Measurements from ENCODE around the gene CCDC88A. TPM values are rescaled to one million over a fixed set of nuclear protein-coding genes. Genes with fewer than 3 reads are reported as not detected.

The CCDC88A gene
- total and polyA plus RNA-seq, 2 donors (not counting 3 experiments of a cell fraction or from before 2014, with no cell fraction given): 21.1 to 77.4 TPM

- Histone ChIP-seq H3K4me2 (ENCODE audit: insufficient read depth, low read length) (no peak overlapping the region), H3K36me3 (ENCODE audit: control insufficient read depth in 2 of 2, extremely low read depth in 1 of 2, insufficient read depth in 2 of 2, low read length in 2 of 2) (no peaks in the 10 kb centered on the region), H3K9me1 (replicated peaks; ENCODE audit: control insufficient read depth, extremely low read depth, insufficient read depth, low read length) (peaks cover 2% of the 10 kb centered on the region), H3K9me3 (replicated peaks; ENCODE audit: control insufficient read depth, insufficient read depth, low read length) (no peaks in the 10 kb centered on the region), H2AFZ (ENCODE audit: low read depth, low read length) (no peak overlapping the region), H3K9ac (replicated peaks; ENCODE audit: extremely low read depth, insufficient read depth, low read length) (no peak overlapping the region), H3K27me3 (ENCODE audit: control insufficient read depth in 2 of 2, insufficient read depth in 2 of 2, low read length in 2 of 2) (no peaks in the 10 kb centered on the region), H3K4me1 (ENCODE audit: control insufficient read depth, extremely low read depth, insufficient read depth, low read length) (peaks cover 24% of the 10 kb centered on the region), H4K20me1 (replicated peaks; ENCODE audit: control insufficient read depth, extremely low read depth, insufficient read depth, low read length) (no peaks in the 10 kb centered on the region), H3K27ac (ENCODE audit: insufficient read depth, low read depth, low read length) (no peak overlapping the region), H3K79me2 (ENCODE audit: control insufficient read depth, insufficient read depth, low read length) (no peaks in the 10 kb centered on the region), H3K4me3 (replicated peaks in 1 of 3; ENCODE audit: insufficient read depth in 1 of 3, low read depth in 1 of 3, low read length in 3 of 3) (no peak overlapping the region)
- ChIA-PET CTCF (interaction anchor here (1.0 to 2.1 kb wide), 3 partner anchors 10 to 68 kb away, joined by 3 to 8 read pairs (median 4); no protein-coding TSS in a partner anchor), POLR2A (no interaction called here)
- FAIRE-seq (no peak), DNase-seq (ENCODE audit: low read depth, low spot score) (peak; percentile 18)
- intact Hi-C loops (cut with micrococcal nuclease): loop anchor here (1.0 to 5.0 kb wide), 2 partner anchors 39 to 55 kb away; no protein-coding TSS in a partner anchor
- dilution Hi-C loops (cut with MboI; ENCODE audit: extremely low pct_ligation_motif_present, low sequenced_read_pairs): no loop called here
- no peak for TF ChIP-seq POLR2AphosphoS5 (IDR thresholded peaks at IDR 0.05; ENCODE audit: insufficient read depth, low read depth, low read length)
- TF ChIP-seq EZH2 (IDR thresholded peaks at IDR 0.05; ENCODE audit: borderline replicate concordance, low read depth, low read length, severe bottlenecking): no peak
- no peak for TF ChIP-seq JUN (IDR thresholded peaks at IDR 0.05; ENCODE audit: borderline replicate concordance, insufficient read depth, insufficient read length, low read depth)
- no peak for TF ChIP-seq MYC (IDR thresholded peaks at IDR 0.05; ENCODE audit: low read depth, low read length)
- BruUV-seq (replicated peaks): no TSS peak
Observed at GRCh38 chr2:55363636-55364035, 56.0 kb downstream of the CCDC88A start.

GRCh38 chr2:55361465-55362189 lies 58.0 kb downstream of the CCDC88A start:
- H3K79me2 ChIP-seq (ENCODE audit: control insufficient read depth, insufficient read depth, low read length): no peaks in the 10 kb centered on the region
- FAIRE-seq (no peak), DNase-seq (ENCODE audit: low read depth, low spot score) (no peak)
- H3K9me3 ChIP-seq (replicated peaks; ENCODE audit: control insufficient read depth, insufficient read depth, low read length): no peaks in the 10 kb centered on the region
- peaks cover 2% of the 10 kb centered on the region for H3K9me1 ChIP-seq (replicated peaks; ENCODE audit: control insufficient read depth, extremely low read depth, insufficient read depth, low read length)
- peaks cover 24% of the 10 kb centered on the region for H3K4me1 ChIP-seq (ENCODE audit: control insufficient read depth, extremely low read depth, insufficient read depth, low read length)
- H4K20me1 ChIP-seq (replicated peaks; ENCODE audit: control insufficient read depth, extremely low read depth, insufficient read depth, low read length): no peaks in the 10 kb centered on the region
- BruUV-seq (replicated peaks): no TSS peak
- intact Hi-C loops (cut with micrococcal nuclease): loop anchor here (1.0 to 5.0 kb wide), 2 partner anchors 19 to 41 kb away; no protein-coding TSS in a partner anchor
- H3K27me3 ChIP-seq (ENCODE audit: control insufficient read depth in 2 of 2, insufficient read depth in 2 of 2, low read length in 2 of 2): no peaks in the 10 kb centered on the region
- H3K36me3 ChIP-seq (ENCODE audit: control insufficient read depth in 2 of 2, extremely low read depth in 1 of 2, insufficient read depth in 2 of 2, low read length in 2 of 2): no peaks in the 10 kb centered on the region
- ChIA-PET POLR2A (no interaction called here), CTCF (interaction anchor here (0.7 to 1.5 kb wide), 2 partner anchors 11 to 165 kb away, joined by 3 to 4 read pairs; no protein-coding TSS in a partner anchor)
- H2AFZ ChIP-seq (ENCODE audit: low read depth, low read length): no peak overlapping the region
- no peak overlapping the region for H3K4me3 ChIP-seq (replicated peaks in 1 of 3; ENCODE audit: insufficient read depth in 1 of 3, low read depth in 1 of 3, low read length in 3 of 3)
- dilution Hi-C loops (cut with MboI; ENCODE audit: extremely low pct_ligation_motif_present, low sequenced_read_pairs): no loop called here
- H3K27ac ChIP-seq (ENCODE audit: insufficient read depth, low read depth, low read length): no peak overlapping the region
- no peak overlapping the region for H3K9ac ChIP-seq (replicated peaks; ENCODE audit: extremely low read depth, insufficient read depth, low read length)
- TF ChIP-seq CTCF (IDR thresholded peaks at IDR 0.05; ENCODE audit: extremely low read depth in 1 of 2, insufficient read depth in 1 of 2, low read depth in 1 of 2, low read length in 2 of 2) (no peak), POLR2AphosphoS5 (IDR thresholded peaks at IDR 0.05; ENCODE audit: insufficient read depth, low read depth, low read length) (no peak), EZH2 (IDR thresholded peaks at IDR 0.05; ENCODE audit: borderline replicate concordance, low read depth, low read length, severe bottlenecking) (no peak), GATA2 (IDR thresholded peaks at IDR 0.05; ENCODE audit: insufficient read depth, insufficient read length, low read depth, low read length) (no peak), JUN (IDR thresholded peaks at IDR 0.05; ENCODE audit: borderline replicate concordance, insufficient read depth, insufficient read length, low read depth) (no peak), FOS (IDR thresholded peaks at IDR 0.05; ENCODE audit: borderline replicate concordance, insufficient read depth, low read length) (no peak), MYC (IDR thresholded peaks at IDR 0.05; ENCODE audit: low read depth, low read length) (no peak), POLR2A (IDR thresholded peaks at IDR 0.05; ENCODE audit: low read depth, low read length) (no peak), MAX (IDR thresholded peaks at IDR 0.05; ENCODE audit: insufficient read depth, insufficient read length) (no peak)
- H3K4me2 ChIP-seq (ENCODE audit: insufficient read depth, low read length): no peak overlapping the region

All from endothelial cell of umbilical vein (primary cell).